SK-N-SH treated with all-trans-retinoic acid at 6 μM for 48 hours (cell line): ENCODE results near the gene SLC39A1.

Experiments used
- ATAC-seq: fragments of 200-7000 bp; cut with Tn5 transposase; 3 replicates; pipeline ENCODE4 v1.9.1; 2020; ENCODE audit warnings: mild to moderate bottlenecking, moderate library complexity
- ARNTL ChIP-seq: fragments of 450-650 bp; formaldehyde crosslinking; IDR thresholded peaks from 2 replicates; pipeline ENCODE4 v1.5.0; 2020; ENCODE audit warnings: low read depth, mild to moderate bottlenecking, moderate library complexity, borderline replicate concordance
- BACH2 ChIP-seq: fragments of 250-450 bp; sonication (Bioruptor Pico); IDR thresholded peaks from 2 replicates; pipeline ENCODE4 v1.9.0; 2021; ENCODE audit warnings: mild to moderate bottlenecking, borderline replicate concordance
- CREB5 ChIP-seq: fragments of 250-450 bp; sonication (Bioruptor Pico); IDR thresholded peaks from 2 replicates; pipeline ENCODE4 v1.5.1; 2020; ENCODE audit warnings: low read depth, mild to moderate bottlenecking, moderate library complexity
- CSDC2 ChIP-seq: fragments of 250-450 bp; sonication (Bioruptor Pico); IDR thresholded peaks from 2 replicates; pipeline ENCODE4 v1.5.0; 2020; ENCODE audit warnings: mild to moderate bottlenecking, moderate library complexity
- CSRNP3 ChIP-seq: fragments of 250-450 bp; sonication (Bioruptor Pico); IDR thresholded peaks from 2 replicates; pipeline ENCODE4 v1.5.1; 2021; ENCODE audit warnings: mild to moderate bottlenecking, moderate library complexity
- ESRRG ChIP-seq: fragments of 250-450 bp; sonication (Bioruptor Pico); IDR thresholded peaks from 2 replicates; pipeline ENCODE4 v1.6.1; 2021; ENCODE audit warnings: mild to moderate bottlenecking
- GLIS3 ChIP-seq: fragments of 250-450 bp; sonication (Bioruptor Pico); IDR thresholded peaks from 2 replicates; pipeline ENCODE4 v1.5.0; 2020; ENCODE audit warnings: mild to moderate bottlenecking, moderate library complexity
- ISL1 ChIP-seq: fragments of 250-450 bp; sonication (Bioruptor Pico); IDR thresholded peaks from 2 replicates; pipeline ENCODE4 v2.1.2; 2022; ENCODE audit warnings: mild to moderate bottlenecking, moderate library complexity
- OSR1 ChIP-seq: fragments of 250-450 bp; sonication (Bioruptor Pico); IDR thresholded peaks from 2 replicates; pipeline ENCODE4 v1.8.0; 2022; ENCODE audit warnings: moderate library complexity, mild to moderate bottlenecking, inconsistent platforms
- PPARA ChIP-seq: fragments of 250-450 bp; sonication (Bioruptor Pico); IDR thresholded peaks from 2 replicates; pipeline ENCODE4 v1.5.0; 2020; ENCODE audit warnings: mild to moderate bottlenecking, borderline replicate concordance
- RARB ChIP-seq: fragments of 250-450 bp; sonication (Bioruptor Pico); IDR thresholded peaks from 2 replicates; pipeline ENCODE4 v1.8.0; 2021; ENCODE audit warnings: mild to moderate bottlenecking, moderate library complexity
- SNAI2 ChIP-seq: fragments of 250-450 bp; sonication (Bioruptor Pico); IDR thresholded peaks from 2 replicates; pipeline ENCODE4 v1.5.0; 2020; ENCODE audit warnings: mild to moderate bottlenecking, moderate library complexity
- TCF4 ChIP-seq: fragments of 250-450 bp; sonication (Bioruptor Pico); IDR thresholded peaks from 2 replicates; pipeline ENCODE4 v1.8.0; 2021; ENCODE audit warnings: mild to moderate bottlenecking, moderate library complexity, borderline replicate concordance
- TOX ChIP-seq: fragments of 250-450 bp; sonication (Bioruptor Pico); IDR thresholded peaks from 2 replicates; pipeline ENCODE4 v1.8.0; 2021; ENCODE audit warnings: mild to moderate bottlenecking, moderate library complexity, borderline replicate concordance
- TSHZ2 ChIP-seq: fragments of 250-450 bp; sonication (Bioruptor Pico); IDR thresholded peaks from 2 replicates; pipeline ENCODE4 v1.5.0; 2020; ENCODE audit warnings: mild to moderate bottlenecking, moderate library complexity
- ZC3H10 ChIP-seq: fragments of 250-450 bp; sonication (Bioruptor Pico); IDR thresholded peaks from 2 replicates; pipeline ENCODE4 v1.5.1; 2021; ENCODE audit warnings: mild to moderate bottlenecking, moderate library complexity
- ZFP30 ChIP-seq: fragments of 450-650 bp; formaldehyde crosslinking; IDR thresholded peaks from 2 replicates; pipeline ENCODE4 v1.5.0; 2022; ENCODE audit warnings: mild to moderate bottlenecking, moderate library complexity
- ZNF565 ChIP-seq: fragments of 450-650 bp; formaldehyde crosslinking; conservative IDR thresholded peaks from 2 replicates; pipeline ENCODE4 v1.5.0; 2020; ENCODE audit warnings: low read depth, mild to moderate bottlenecking, moderate library complexity
- ZNF70 ChIP-seq: fragments of 450-650 bp; formaldehyde crosslinking; IDR thresholded peaks from 2 replicates; pipeline ENCODE4 v1.5.0; 2020; ENCODE audit warnings: mild to moderate bottlenecking, moderate library complexity
- ZNF8 ChIP-seq: fragments of 450-650 bp; formaldehyde crosslinking; IDR thresholded peaks from 2 replicates; pipeline ENCODE4 v1.5.0; 2020; ENCODE audit warnings: mild to moderate bottlenecking, moderate library complexity
- TF ChIP-seq, protein P1 (sequence below): fragments of 250-450 bp; sonication (Bioruptor Pico); IDR thresholded peaks from 2 replicates; pipeline ENCODE4 v1.8.0; 2020; ENCODE audit warnings: mild to moderate bottlenecking, moderate library complexity, borderline replicate concordance

Gene SLC39A1

DNA sequence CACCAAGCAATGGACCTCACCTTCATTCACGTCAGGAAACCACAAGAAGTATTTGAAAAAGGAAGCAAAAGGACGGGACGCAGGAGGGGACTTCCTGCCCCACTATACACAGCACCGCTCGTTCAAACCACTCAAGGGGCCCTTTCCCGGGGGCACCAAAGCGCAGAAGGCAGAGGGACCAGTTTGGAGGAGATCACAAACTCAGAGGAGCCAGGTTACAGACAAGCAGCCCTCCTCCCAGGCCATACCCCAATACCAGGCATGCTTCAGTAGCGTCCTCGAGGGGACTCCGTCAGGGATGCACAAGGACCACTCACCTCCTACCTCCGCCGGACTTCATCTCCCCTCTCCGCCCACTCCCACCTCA lies 5.6 kb downstream of the SLC39A1 start:
- TF ChIP-seq TOX = no peak
- no peak for TF ChIP-seq CSRNP3 (CRISPR knock-in tag)
- TF ChIP-seq ZNF70 = no peak
- no peak for TF ChIP-seq BACH2 (CRISPR knock-in tag)
- TF ChIP-seq ISL1 = no peak
- TF ChIP-seq ESRRG (CRISPR knock-in tag) = no peak
- TF ChIP-seq SNAI2 = no peak
- TF ChIP-seq, protein P1, sequence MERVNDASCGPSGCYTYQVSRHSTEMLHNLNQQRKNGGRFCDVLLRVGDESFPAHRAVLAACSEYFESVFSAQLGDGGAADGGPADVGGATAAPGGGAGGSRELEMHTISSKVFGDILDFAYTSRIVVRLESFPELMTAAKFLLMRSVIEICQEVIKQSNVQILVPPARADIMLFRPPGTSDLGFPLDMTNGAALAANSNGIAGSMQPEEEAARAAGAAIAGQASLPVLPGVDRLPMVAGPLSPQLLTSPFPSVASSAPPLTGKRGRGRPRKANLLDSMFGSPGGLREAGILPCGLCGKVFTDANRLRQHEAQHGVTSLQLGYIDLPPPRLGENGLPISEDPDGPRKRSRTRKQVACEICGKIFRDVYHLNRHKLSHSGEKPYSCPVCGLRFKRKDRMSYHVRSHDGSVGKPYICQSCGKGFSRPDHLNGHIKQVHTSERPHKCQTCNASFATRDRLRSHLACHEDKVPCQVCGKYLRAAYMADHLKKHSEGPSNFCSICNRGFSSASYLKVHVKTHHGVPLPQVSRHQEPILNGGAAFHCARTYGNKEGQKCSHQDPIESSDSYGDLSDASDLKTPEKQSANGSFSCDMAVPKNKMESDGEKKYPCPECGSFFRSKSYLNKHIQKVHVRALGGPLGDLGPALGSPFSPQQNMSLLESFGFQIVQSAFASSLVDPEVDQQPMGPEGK (CRISPR knock-in tag) = no peak
- no peak for TF ChIP-seq CSDC2 (CRISPR knock-in tag)
- TF ChIP-seq RARB = no peak
- no peak for TF ChIP-seq TSHZ2 (CRISPR knock-in tag)
- TF ChIP-seq OSR1 = no peak
- no peak for TF ChIP-seq TCF4
- TF ChIP-seq ARNTL (CRISPR knock-in tag) = no peak
- no peak for TF ChIP-seq ZFP30
- no peak for TF ChIP-seq PPARA (CRISPR knock-in tag)
- no peak for TF ChIP-seq ZNF565 (CRISPR knock-in tag)
- TF ChIP-seq ZNF8 = no peak
- TF ChIP-seq CREB5 (CRISPR knock-in tag) = no peak
- no peak for TF ChIP-seq GLIS3 (CRISPR knock-in tag)
- ATAC-seq = peak; percentile 43

DNA sequence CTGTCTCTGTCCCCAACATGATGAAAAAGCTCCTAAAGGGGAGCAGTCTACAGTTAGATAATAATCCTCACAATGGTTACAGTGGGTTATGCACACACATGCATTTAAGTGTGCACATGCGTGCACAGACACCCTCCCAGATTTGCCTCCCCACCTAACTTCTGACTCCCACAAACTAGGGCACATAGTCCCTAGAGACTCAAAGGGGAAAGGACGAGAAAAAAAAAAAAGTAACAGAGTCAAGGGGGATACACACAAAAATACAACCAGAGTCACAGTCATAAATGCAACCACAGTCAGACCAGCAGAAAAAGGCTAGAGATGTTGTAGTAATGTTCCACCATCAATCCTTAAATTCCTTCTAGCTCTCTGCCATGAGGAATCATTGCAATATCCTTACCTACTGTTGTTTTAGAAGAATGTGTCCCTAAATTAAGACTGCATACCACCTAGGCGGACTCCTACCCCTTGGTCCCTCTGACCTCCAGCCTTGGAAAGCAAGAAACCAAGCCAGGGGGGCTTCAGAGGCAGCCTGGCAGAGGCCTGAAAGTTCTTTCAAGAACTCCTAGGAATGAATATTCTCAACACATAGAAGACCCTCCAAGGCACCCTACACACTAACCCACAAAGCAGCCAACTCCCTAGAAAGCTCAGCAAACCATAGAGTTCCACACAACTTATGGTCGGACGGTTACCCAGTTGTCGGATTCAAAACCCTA lies 6.2 kb downstream of the SLC39A1 start:
- ATAC-seq = peak; percentile 0; the same call in 1 of the 3 replicates
- no peak for TF ChIP-seq PPARA (CRISPR knock-in tag)

GRCh38 chr1:153954826-153955225 lies 8.5 kb downstream of the SLC39A1 start:
- ATAC-seq = no peak
- TF ChIP-seq GLIS3 (CRISPR knock-in tag) (no peak), CSRNP3 (CRISPR knock-in tag) (no peak), ZC3H10 (CRISPR knock-in tag) (no peak), TCF4 (no peak), OSR1 (no peak), BACH2 (CRISPR knock-in tag) (no peak), ESRRG (CRISPR knock-in tag) (no peak), TOX (no peak), ARNTL (CRISPR knock-in tag) (no peak), TSHZ2 (CRISPR knock-in tag) (no peak), ISL1 (no peak), CSDC2 (CRISPR knock-in tag) (no peak), ZNF565 (CRISPR knock-in tag) (no peak), ZNF8 (no peak), SNAI2 (no peak), PPARA (CRISPR knock-in tag) (no peak)
- TF ChIP-seq, protein P1 (CRISPR knock-in tag) = no peak
